ENCODE data around the gene GPRC5D. TPM values are rescaled to one million over a fixed set of nuclear protein-coding genes. Genes with fewer than 3 reads are reported as not detected.

The GPRC5D gene
- polyA plus RNA-seq, 1 donor (not counting 4 experiments of a cell fraction or from before 2014, with no cell fraction given), result 0.08 TPM

DNA sequence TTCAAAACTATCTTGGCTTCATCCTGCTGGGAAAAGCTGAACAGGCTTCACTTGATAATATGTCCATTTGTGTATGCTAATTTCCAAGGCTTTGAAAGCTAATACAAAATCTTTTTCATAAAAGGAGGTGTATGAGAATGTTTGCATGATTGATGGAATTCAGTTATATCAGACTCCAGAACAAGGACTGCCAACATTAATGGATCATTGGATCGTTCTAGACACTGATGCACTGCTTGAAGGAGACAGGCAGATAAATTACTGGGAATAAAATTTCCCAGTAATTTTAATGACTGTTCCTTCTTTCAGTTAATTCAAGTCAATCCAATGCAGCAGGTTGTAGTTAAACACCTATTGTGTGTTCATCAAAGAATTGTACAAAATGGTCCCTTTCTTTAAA, 466 bp downstream of the GPRC5D start:
- dilution Hi-C loops (cut with MboI; ENCODE audit: extremely low pct_ligation_motif_present, low sequenced_read_pairs), result no loop called here
- no peaks in the 10 kb centered on the region for H3K36me3 ChIP-seq (ENCODE audit: control insufficient read depth in 2 of 2, extremely low read depth in 1 of 2, insufficient read depth in 2 of 2, low read length in 2 of 2)
- no peak for TF ChIP-seq EZH2 (IDR thresholded peaks at IDR 0.05; ENCODE audit: low read length)
- TF ChIP-seq, protein P1, sequence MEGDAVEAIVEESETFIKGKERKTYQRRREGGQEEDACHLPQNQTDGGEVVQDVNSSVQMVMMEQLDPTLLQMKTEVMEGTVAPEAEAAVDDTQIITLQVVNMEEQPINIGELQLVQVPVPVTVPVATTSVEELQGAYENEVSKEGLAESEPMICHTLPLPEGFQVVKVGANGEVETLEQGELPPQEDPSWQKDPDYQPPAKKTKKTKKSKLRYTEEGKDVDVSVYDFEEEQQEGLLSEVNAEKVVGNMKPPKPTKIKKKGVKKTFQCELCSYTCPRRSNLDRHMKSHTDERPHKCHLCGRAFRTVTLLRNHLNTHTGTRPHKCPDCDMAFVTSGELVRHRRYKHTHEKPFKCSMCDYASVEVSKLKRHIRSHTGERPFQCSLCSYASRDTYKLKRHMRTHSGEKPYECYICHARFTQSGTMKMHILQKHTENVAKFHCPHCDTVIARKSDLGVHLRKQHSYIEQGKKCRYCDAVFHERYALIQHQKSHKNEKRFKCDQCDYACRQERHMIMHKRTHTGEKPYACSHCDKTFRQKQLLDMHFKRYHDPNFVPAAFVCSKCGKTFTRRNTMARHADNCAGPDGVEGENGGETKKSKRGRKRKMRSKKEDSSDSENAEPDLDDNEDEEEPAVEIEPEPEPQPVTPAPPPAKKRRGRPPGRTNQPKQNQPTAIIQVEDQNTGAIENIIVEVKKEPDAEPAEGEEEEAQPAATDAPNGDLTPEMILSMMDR (optimal IDR thresholded peaks at IDR 0.05 in 1 of 3, IDR thresholded peaks at IDR 0.05 in 1 of 3, conservative IDR thresholded peaks at IDR 0.05 in 1 of 3; ENCODE audit: extremely low read depth in 1 of 3, insufficient read depth in 2 of 3, low read length in 3 of 3), result no peak
- H3K27me3 ChIP-seq (ENCODE audit: control insufficient read depth, extremely low read depth, insufficient read depth, low read length), result no peaks in the 10 kb centered on the region
- no peaks in the 10 kb centered on the region for H3K9me3 ChIP-seq (ENCODE audit: control insufficient read depth, low read depth, low read length)
- H4K20me1 ChIP-seq (ENCODE audit: control insufficient read depth, extremely low read depth, insufficient read depth, low read length), result no peaks in the 10 kb centered on the region
- H3K27ac ChIP-seq (ENCODE audit: control insufficient read depth, insufficient read depth, low read length), result no peak overlapping the region
- no peak for DNase-seq (ENCODE audit: low read depth, low spot score)
- H3K9me1 ChIP-seq (ENCODE audit: control insufficient read depth, extremely low read depth, insufficient read depth, low read length), result no peaks in the 10 kb centered on the region
- no peaks in the 10 kb centered on the region for H3K79me2 ChIP-seq (ENCODE audit: control insufficient read depth, insufficient read depth, low read length)
- H2AFZ ChIP-seq (ENCODE audit: control insufficient read depth, low read length), result no peak overlapping the region
- no peak overlapping the region for H3K9ac ChIP-seq (ENCODE audit: control insufficient read depth, extremely low read depth, insufficient read depth, low read length)
- H3K4me3 ChIP-seq (ENCODE audit: control insufficient read depth in 2 of 3, extremely low read depth in 1 of 3, insufficient read depth in 2 of 3, low read depth in 1 of 3, low read length in 3 of 3), result no peak overlapping the region
- no peak overlapping the region for H3K4me2 ChIP-seq (ENCODE audit: control insufficient read depth, extremely low read depth, insufficient read depth, low read depth, low read length)
- FAIRE-seq, result no peak
- peaks cover 6% of the 10 kb centered on the region for H3K4me1 ChIP-seq (ENCODE audit: control insufficient read depth, extremely low read depth, insufficient read depth, low read length)

DNA sequence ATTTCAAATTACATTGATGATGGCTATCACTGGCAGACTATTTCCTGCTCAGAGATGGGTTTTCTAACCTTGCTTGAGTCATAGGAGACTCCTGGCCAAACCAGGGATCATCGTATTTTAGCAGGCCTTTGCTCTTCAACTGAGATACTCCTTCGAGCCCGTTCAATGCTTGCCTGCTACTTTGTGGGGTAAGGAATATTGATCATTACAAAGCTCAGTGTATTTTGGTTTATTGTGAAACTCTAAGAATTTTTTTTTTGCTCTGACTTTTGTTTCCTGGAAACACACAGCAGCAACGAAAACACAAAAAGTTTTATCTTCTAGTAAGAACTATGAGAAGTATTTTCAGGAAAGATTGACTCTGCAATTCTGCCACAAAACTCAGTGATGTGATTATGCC, 4.1 kb downstream of the GPRC5D start:
- H3K36me3 ChIP-seq (ENCODE audit: control insufficient read depth in 2 of 2, extremely low read depth in 1 of 2, insufficient read depth in 2 of 2, low read length in 2 of 2), result peaks cover 0 to 1% of the 10 kb centered on the region in 2 experiments
- no peaks in the 10 kb centered on the region for H4K20me1 ChIP-seq (ENCODE audit: control insufficient read depth, extremely low read depth, insufficient read depth, low read length)
- dilution Hi-C loops (cut with MboI; ENCODE audit: extremely low pct_ligation_motif_present, low sequenced_read_pairs), result no loop called here
- no peaks in the 10 kb centered on the region for H3K27me3 ChIP-seq (ENCODE audit: control insufficient read depth, extremely low read depth, insufficient read depth, low read length)
- no peak for TF ChIP-seq EZH2 (IDR thresholded peaks at IDR 0.05; ENCODE audit: low read length)
- TF ChIP-seq, protein P1 (optimal IDR thresholded peaks at IDR 0.05 in 1 of 3, IDR thresholded peaks at IDR 0.05 in 1 of 3, conservative IDR thresholded peaks at IDR 0.05 in 1 of 3; ENCODE audit: extremely low read depth in 1 of 3, insufficient read depth in 2 of 3, low read length in 3 of 3), result no peak
- no peaks in the 10 kb centered on the region for H3K9me1 ChIP-seq (ENCODE audit: control insufficient read depth, extremely low read depth, insufficient read depth, low read length)
- no peak overlapping the region for H3K27ac ChIP-seq (ENCODE audit: control insufficient read depth, insufficient read depth, low read length)
- no peaks in the 10 kb centered on the region for H3K9me3 ChIP-seq (ENCODE audit: control insufficient read depth, low read depth, low read length)
- FAIRE-seq (no peak), DNase-seq (ENCODE audit: low read depth, low spot score) (no peak)
- H3K79me2 ChIP-seq (ENCODE audit: control insufficient read depth, insufficient read depth, low read length), result no peaks in the 10 kb centered on the region
- no peak overlapping the region for H3K4me2 ChIP-seq (ENCODE audit: control insufficient read depth, extremely low read depth, insufficient read depth, low read depth, low read length)
- peaks cover 6% of the 10 kb centered on the region for H3K4me1 ChIP-seq (ENCODE audit: control insufficient read depth, extremely low read depth, insufficient read depth, low read length)
- H2AFZ ChIP-seq (ENCODE audit: control insufficient read depth, low read length), result no peak overlapping the region
- H3K9ac ChIP-seq (ENCODE audit: control insufficient read depth, extremely low read depth, insufficient read depth, low read length), result no peak overlapping the region
- H3K4me3 ChIP-seq (ENCODE audit: control insufficient read depth in 2 of 3, extremely low read depth in 1 of 3, insufficient read depth in 2 of 3, low read depth in 1 of 3, low read length in 3 of 3), result no peak overlapping the region
